Fibroblast of skin of back (primary cell): ENCODE data around the gene SNX3.
A peak's percentile ranks its signal among the peaks of the same experiment; 100 is the strongest.
"Not testable (repeated sequence)": the region's sequence is repeated elsewhere in the genome, so short reads cannot be mapped to it uniquely, and the experiment has no call there.

ENCODE experiments used
- DNase-seq: peaks from one replicate; pipeline ENCODE4 v3.0.0-alpha.2; 2013

SNX3 gene

DNA sequence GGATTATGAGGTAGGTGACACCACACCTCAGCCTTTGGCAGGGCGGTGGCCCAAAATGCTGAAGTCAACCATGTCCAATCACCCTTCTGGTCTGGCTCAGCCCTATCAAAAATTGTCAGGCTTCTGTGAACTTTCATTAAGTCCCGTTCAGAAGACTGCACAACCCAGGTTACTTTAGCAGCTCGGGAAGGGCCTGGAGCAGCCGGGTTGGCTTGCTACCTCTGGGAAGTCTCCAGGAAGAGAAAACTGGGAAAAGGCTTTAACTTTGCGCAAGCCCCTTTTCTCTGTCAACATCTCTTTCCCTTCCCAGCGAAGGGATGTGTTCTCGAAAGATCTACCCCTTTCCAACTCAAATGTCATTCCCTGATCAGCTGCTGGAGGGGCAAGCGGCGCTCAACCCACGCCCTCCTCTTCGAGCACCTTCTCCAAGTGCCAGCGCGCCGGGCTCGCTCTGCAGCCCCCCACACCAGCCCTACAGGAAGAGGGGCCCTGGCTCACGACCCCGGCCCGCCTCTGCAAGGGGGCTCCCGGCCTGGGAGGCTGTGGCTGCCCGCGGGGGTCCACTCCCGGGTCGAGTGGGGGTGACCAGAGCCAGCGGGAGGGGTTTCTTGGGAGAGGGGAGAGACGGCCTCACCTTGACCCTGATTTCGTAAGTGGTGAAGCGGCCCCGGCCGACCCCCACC is 573 bp downstream of the SNX3 start:
- DNase-seq, result peak; percentile 36

DNA sequence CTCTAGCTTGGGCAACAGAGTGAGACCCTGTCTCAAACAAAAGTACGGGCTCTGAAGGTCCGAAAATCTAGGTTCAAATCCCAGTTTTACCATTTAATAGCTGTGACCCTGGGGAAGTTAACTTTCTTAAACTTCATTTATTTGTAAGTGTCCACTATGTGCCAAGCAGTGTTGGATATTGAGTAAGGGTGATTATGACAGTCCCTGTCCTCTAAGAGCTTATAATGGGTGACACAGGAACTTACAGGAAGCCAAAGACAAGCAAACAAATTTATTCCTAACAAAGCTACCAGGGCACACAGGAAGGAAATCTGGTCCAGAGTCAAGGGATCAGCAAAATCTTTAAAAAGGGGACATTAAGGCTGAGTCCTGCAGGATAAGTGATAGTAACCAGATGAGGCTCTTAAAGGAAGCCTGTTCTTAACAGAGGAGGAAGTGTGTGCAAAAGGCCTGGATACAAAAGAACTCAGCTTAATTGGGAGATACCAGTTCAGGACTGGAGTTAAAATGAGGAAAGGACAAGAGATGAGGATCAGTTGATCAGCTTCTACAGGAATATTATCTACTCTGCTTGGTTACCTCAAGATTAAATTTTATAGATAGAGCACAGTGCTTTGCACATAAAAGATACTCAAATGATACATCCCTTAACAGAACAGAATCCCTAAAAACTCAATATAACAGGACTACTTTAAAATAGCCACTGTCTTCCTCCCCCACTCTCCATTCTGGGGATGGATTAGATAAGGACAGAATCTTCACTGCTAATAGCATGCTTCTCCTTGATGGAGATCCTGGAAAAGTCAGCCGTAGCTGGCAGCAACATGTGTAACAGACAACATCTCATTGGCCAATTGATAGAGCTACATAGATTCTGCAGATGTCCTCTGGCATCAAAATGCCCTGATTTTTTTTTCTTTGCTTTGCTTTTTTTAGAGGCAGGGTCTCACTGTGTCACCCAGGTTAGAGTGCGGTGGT is 6.1 kb downstream of the SNX3 start:
- no peak for DNase-seq

DNA sequence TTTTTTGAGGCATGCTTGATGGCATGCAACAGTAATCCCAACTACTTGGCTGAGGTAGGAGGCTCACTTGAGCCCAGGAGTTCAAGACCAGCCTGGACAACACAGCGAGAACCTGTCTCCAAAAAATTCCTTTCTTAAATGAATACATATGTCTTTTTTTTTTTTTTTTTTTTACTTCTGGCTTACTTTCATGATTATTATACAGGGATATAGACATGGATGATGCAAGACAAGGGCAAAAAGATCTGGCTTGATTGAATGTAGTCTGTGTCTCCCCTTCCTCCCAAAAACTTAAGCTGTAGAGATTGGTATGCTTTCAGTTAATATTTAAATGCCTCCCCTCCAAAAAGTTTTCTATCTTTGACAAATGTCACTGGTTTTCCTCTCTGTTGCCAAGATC is 7.6 kb downstream of the SNX3 start:
- no peak for DNase-seq

DNA sequence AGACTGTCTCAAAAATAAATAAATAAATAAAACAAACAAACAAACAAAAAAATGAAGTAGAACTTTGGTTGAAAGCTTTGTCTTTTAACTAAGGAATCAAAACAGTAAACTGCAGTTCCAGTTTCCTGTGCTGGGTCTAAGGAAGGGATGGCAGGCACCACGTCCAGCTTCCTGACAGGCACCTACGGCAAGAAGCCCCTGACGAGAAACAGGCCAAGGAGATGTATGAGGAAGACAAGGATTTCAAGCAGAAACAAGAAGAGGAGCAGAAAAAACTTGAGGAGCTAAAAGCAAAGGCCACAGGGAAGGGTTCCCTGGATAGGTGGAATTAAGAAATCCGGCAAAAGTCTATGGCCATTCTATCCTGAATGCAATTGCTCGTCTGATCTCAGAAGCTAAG is 8.8 kb downstream of the SNX3 start:
- DNase-seq, result no peak

DNA sequence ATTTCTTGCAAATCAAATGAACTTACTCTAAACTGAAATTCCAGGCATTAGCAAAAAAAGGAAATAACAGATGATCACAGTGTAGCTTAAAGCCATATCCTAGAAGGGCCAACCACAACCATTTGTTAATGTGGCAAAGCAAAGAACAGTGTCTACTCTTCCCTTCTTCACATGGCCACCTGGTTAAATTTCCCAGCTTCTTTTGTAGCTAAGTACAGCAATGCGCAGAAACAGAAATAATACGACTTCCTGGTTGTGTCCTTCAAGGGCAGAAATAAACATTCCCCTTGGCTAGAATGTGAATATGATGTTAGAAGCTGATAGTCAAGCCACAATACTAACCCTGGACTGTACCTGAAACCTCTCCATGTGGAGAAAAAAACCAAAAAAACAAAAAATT is 9.6 kb downstream of the SNX3 start:
- no peak for DNase-seq

DNA sequence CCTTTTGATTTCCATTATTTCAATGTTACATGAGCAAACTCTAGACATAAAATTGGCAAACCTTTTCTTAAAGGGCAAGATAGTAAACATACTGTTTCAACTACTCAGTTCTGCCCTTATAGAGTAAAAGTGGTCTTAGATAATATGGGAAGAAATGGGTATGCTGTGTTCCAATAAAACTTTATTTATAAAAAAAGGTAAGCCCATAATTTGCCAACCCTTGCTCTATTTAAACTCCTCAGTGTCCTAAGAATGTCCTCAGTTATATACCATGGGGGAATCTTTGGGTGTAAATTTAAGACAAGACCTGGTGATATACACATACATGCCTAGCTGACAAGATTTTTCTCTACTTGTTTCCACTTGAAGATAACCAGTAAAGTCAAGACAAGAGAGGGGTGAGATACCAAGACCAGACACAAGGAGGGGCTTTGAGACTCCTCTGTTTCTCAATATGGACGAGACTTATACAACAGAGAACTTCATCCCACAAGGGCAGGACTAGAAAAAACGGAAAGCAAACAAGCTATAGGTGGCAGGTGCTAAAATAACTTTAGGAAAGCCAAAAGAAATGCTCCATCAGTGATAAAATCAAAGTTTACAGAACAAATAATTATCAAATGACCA is 10.5 kb downstream of the SNX3 start:
- DNase-seq, result peak; percentile 15

DNA sequence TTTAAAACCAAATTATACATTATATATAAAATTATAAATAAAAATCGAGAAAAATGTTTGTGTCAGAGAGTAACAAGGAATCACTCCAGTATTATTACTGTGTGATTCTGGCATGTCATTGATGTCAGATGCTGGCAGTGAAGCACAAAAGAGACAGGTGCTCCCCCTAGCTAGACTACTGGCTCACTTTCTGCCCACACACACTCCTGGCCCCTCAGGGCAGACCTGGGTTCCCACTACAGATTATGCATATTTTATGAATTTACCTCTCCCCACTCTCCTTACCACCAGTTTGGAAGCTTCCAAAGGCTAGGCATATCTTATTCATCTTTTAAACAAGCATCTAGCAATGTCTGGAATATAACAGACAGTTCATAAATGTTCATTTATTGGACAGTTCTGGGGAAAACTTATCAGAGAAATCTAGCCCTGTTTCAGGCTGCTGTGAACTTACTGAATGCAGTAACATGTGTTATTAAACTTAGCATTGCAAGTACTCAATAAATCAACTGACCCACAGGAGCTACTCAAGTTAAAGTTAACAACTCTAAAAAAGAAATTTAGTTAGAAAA is 12.8 kb downstream of the SNX3 start:
- no peak for DNase-seq

DNA sequence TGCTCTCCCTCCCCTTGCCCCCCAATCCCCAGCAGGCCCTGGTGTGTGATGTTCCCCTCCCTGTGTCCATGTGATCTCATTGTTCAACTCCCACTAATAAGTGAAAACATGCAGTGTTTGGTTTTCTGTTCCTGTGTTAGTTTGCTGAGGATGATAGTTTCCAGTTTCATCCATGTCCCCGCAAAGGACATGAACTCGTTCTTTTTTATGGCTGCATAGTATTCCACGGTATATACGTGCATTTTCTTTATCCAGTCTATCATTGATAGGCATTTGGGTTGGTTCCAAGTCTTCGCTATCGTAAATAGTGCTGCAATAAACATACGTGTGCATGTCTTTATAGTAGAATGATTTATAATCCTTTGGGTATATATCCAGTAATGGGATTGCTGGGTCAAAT is 15.7 kb downstream of the SNX3 start:
- DNase-seq, result not testable (repeated sequence)

DNA sequence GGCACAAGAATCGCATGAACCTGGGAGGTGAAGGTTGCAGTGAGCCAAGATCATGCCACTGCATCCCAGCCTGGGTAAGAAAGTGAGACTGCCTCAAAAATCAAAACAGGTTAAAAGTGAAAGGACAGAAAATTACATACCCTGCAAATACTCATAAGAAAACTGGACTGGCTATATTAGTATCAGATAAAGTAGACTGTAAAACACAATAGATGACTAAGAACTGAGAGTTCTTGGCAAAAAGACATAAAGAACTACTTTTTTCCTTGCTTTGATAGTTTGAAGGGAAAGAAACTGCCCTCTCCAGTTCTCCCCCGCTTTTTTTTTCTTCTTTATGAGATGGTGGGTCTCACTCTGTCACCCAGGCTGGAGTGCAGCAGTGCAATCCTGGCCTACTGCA is 17.0 kb downstream of the SNX3 start:
- no peak for DNase-seq

DNA sequence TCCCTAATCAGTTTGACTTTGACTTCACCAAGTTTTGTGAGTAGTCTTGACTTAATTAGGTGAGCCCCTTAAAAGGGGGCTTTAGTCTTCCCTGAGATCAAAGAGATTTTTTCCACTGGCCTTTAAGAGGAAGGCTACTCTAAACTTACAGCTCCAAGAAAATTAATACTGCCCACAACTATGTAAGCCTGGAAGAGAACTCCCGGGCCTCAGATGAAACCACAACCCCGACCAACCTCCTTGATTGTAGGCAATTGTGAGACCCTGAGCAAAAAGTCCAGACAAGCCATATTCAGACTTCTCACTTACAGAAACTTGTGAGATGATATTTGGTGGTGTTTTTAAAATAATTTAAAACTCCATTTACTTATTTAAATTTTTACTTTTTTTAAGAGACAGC is 18.1 kb downstream of the SNX3 start:
- no peak for DNase-seq

DNA sequence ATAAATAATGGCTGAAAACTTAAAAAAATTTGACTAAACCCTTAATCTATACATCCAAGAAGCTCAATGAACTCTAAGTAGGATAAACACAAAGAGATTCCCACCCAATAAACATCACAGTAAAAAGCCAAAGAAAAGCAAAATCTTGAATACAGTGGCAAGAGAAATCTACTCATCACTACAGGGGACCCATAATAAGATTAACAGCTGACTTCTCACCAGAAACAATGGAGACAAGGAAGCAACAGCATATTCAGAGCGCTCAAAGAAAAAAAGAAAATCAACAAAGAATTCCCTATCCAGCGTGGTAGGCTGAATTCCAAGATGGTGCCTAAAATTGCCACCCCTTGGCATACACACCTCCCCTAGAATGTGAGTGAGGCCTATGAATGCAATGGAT is 18.6 kb downstream of the SNX3 start:
- DNase-seq, result no peak

DNA sequence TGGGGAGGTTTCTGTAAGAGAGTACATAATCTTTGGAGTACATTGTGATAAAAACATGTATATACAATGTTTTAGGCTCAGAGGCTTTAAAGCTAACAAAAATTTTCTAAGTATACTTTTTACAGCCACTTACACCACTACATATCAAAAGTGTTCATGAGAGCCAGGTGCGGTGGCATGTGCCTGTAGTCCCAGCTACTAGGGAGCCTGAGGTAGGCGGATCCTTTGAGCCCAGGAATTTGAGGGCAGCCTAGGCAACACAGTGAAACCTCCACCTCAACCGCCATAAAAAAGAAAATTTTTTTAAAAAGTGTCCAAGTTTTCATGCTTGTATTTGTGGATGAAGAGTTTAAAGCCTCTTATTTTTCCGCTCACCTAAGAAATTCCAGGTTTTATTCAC is 22.5 kb downstream of the SNX3 start:
- DNase-seq, result no peak

DNA sequence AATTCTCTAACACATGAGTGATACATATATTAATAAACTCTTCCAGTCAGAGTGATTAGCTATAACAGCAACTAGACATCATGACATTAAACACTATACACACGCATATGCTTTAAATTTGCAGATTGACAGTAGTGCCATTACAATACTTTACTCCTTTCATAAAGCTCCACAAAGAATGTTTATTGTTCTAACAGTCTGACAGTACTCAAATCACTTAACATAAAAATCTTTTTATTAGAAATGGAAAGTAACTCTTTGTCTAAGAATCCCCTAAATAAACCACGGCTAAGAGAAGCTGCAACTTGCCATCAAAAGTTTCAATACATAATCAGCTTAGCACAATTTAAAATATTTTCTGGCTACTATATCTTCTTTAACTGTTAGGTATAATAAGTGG is 24.0 kb downstream of the SNX3 start:
- no peak for DNase-seq

DNA sequence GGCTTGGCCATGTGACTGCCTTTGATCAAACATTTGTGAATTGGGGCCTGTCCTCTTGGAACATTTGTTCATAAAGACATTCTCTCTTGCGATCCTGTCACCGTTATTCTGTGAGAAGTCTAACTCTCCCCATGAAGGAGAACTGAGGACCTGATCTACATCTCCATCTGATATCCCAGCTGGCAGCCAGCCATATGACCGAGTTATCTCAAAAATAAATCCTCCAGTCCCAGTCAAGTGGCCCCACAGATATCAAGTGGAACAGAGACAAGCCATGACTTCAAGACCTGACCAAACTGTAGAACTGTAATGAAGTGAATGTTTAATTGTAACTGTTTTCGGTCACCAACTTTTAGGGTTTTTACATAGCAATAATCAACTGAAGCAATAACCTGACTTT is 25.7 kb downstream of the SNX3 start:
- no peak for DNase-seq

DNA sequence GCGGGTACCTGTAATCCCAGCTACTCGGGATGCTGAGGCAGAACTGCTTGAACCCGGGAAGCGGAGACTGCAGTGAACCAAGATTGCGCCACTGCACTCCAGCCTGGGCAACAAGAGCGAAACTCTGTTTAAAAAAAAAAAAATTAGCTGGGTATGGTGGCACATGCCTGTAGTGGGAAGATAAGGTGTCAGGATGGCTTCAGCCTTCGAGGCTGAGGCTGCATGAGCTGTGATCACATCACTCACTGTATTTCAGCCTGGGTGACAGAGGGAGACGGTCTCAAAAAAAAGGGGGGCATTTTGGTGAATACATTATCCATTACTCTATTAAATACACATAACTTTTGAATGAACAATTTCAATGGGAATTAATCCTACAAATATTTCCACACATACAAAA is 32.4 kb downstream of the SNX3 start:
- DNase-seq, result no peak

DNA sequence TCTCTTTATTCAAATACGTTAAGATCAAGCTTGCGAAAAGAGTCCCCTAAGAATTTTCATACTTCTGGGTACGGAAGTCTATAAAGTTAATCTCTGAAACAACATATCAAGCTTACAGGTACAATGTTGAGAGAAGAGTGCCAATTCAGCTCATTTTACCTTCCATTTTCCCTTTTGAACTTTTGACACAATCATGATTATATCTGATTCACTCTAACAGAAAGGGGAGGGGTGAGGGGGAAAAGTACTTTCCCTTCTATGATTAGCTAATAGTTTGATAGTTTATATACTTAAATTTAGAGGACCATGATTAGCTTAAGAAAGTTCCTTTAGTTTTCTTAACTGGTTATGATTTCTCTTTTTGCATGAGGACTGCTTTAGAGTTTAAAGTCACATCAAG is 33.5 kb downstream of the SNX3 start:
- no peak for DNase-seq

DNA sequence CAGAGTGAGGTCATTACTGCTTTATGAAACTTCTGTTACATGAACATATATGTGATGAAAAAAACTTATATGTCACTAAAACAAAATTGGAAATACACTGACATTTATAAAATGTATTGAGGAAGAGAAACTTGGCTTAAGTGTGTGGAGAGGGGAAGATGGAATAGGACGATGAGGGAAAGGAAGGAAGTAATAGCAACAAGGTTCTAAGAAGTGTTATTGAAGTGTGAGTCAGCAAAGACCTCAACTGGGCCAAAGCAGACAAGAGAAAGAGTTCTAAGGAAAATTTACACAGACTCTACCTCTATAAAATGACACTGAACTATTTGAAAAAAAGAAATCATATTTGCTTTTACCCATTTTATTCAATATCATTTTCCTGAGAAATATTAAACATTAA is 38.3 kb downstream of the SNX3 start:
- no peak for DNase-seq

DNA sequence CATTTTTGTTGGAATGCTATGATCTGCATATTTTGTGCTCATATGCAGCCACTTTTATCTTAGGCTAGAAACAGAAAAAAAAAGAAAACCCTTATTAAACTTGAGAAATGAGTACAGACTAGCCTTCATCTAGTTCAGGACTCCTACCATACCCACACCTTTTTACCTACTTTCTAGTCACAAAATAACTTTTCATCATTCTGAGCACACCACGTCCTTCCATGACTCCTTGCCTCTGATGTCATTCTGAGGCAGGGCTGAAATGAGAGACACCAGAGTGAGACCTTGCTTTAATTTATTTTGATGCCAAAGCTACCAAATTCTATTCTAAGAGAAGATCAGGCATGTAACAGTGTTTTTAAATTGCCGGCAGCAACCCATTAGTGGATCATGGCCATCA is 38.8 kb downstream of the SNX3 start:
- DNase-seq, result no peak

DNA sequence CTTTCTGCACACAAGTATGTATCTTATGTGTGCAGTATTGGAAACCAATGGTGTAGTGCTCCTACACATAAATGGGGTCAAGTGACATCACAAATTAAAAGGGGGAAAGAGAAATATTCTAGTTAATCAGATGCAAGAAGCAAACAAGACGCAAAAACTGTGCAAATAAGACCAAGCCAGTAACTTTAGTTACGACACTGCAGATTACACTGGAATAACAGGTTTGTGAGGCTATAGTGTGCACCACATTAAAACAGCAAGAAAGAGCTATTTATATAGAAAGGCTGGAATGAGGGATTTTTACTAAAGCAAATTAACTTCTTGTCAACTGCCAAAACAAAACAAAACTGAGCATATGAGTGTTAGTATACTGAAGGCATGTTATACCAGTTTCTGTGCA is 49.2 kb downstream of the SNX3 start:
- DNase-seq, result no peak

DNA sequence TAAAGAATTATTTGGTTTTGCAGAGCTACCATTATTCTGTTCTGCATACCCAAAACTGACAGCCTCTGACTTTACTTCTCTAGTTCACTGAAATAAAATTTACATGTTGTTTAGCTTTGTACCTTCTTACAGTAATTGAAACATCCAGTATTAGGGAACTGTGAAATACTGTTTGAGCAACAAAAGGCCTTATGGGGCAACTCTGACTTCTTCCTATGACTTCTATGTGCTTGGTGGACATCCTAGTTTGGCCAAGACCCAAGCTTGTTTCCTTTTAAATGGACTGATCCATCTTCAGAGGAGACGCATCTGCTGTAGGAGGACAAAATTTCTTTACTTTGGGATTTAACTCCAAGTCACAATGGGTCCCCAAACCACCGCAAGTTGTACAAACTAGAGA is 50.3 kb downstream of the SNX3 start:
- DNase-seq, result no peak

DNA sequence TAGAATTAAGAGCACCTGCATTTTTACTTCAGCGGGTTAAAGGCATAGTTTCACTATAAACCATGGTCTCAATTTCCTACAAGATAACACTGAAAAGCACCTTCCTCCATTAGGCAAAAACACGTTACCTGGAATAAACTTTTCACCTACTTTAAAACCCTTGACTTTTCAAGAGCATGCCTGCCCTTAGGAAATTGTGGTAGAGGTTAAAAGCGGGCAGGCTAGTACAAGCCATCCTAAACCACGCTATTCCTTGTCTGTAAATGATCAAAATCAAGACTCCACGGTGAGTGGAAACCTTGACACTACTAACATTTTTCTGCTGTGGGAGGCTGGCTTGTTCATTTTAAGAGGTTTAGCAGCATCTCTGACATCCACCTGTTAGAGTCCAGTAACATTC is 51.1 kb downstream of the SNX3 start:
- no peak for DNase-seq

DNA sequence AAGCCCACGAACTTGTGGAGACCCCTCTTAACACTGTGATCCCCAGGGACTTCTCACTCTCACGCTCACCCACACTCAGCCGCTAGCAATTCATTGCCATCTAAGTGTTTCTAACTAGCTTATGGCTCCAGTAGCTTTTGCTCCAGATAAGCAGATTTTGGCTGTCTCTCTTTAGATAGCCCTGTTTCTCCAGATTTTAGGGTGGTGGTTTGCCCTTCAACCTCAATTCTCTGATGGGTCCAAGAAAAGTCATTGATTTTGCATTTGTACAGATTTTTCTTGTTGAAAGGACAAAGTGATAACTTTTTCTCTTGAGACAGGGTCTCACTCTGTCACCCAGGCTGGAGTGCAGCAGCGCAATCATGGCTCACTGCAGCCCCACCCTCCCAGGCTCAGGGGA is 53.8 kb downstream of the SNX3 start:
- DNase-seq, result no peak
